ENCODE measurements around the gene JTB.

The JTB gene

GRCh38 chr1:153928791-153929341 lies 48.6 kb downstream of the JTB start:
- H3K4me3 ChIP-seq (ENCODE audit: control insufficient read depth, low read depth, low read length), result no peak overlapping the region
- no peak for TF ChIP-seq CTCF (IDR thresholded peaks at IDR 0.05; ENCODE audit: control insufficient read depth, insufficient read depth, low read depth, low read length, missing control alignments)
- DNase-seq (ENCODE audit: low read depth), result no peak

- DNase-seq (ENCODE audit: low read depth), result no peak
Measured at GRCh38 chr1:153928245-153928644, 49.2 kb downstream of the JTB start.

GRCh38 chr1:153926405-153926804 lies 51.1 kb downstream of the JTB start:
- no peak for TF ChIP-seq CTCF (IDR thresholded peaks at IDR 0.05; ENCODE audit: control insufficient read depth, insufficient read depth, low read depth, low read length, missing control alignments)
- no peak for DNase-seq (ENCODE audit: low read depth)
- no peak overlapping the region for H3K4me3 ChIP-seq (ENCODE audit: control insufficient read depth, low read depth, low read length)

More at GRCh38 chr1:153928245-153928644, 49.2 kb downstream of the JTB start:
- no peak for TF ChIP-seq CTCF (IDR thresholded peaks at IDR 0.05; ENCODE audit: control insufficient read depth, insufficient read depth, low read depth, low read length, missing control alignments)
- no peak overlapping the region for H3K4me3 ChIP-seq (ENCODE audit: control insufficient read depth, low read depth, low read length)
